Vagina (tissue), 2 donors: ENCODE measurements around the gene CLIP4. TPM values are rescaled to one million over a fixed set of nuclear protein-coding genes. Genes with fewer than 3 reads are reported as not detected.

ENCODE experiments used
- DNase-seq, 2 donors: peaks; one replicate each; pipeline ENCODE4 v3.0.0-alpha.2; 2017; ENCODE audit errors: extremely low spot score in 2 of 2
- H3K27ac ChIP-seq: fragments of 200-600 bp; sonication (generic); one replicate; pipeline ENCODE4 v1.5.1; 2019
- H3K27me3 ChIP-seq: fragments of 200-600 bp; sonication (generic); one replicate; pipeline ENCODE4 v1.5.1; 2019
- H3K36me3 ChIP-seq, 2 donors: fragments of 200-600 bp; sonication (generic); one replicate each; pipeline ENCODE4 v1.5.1; 2017 to 2019
- H3K4me1 ChIP-seq: fragments of 200-600 bp; sonication (generic); one replicate; pipeline ENCODE4 v1.5.1; 2019
- H3K4me3 ChIP-seq, 2 donors: fragments of 200-600 bp; sonication (generic); 1 replicate in 1 of 2; 2 replicates in 1 of 2; pipeline ENCODE4 v1.5.1; 2016 to 2019
- H3K9me3 ChIP-seq: fragments of 200-600 bp; sonication (generic); one replicate; pipeline ENCODE4 v1.5.1; 2019
- CTCF ChIP-seq, 3 experiments: fragments of 450-650 bp in 2 of 3; fragments of 200-600 bp in 1 of 3; sonication (generic) in 1 of 3; IDR thresholded peaks; one replicate each; pipeline ENCODE4 v1.5.1; 2017 to 2019; ENCODE audit warnings: antibody characterized with exemption in 3 of 3, mild to moderate bottlenecking in 2 of 3, moderate library complexity in 2 of 3
- POLR2A ChIP-seq, 2 donors: fragments of 450-650 bp; IDR thresholded peaks; one replicate each; pipeline ENCODE4 v1.6.1; 2017; ENCODE audit warnings: antibody characterized with exemption in 2 of 2, mild to moderate bottlenecking in 2 of 2, moderate library complexity in 2 of 2
- POLR2AphosphoS5 ChIP-seq, 2 donors: sonication (generic); formaldehyde crosslinking; IDR thresholded peaks; one replicate each; pipeline ENCODE4 v1.9.0; 2017; ENCODE audit warnings: antibody characterized with exemption in 2 of 2, mild to moderate bottlenecking in 2 of 2, low read depth in 1 of 2; ENCODE audit not compliant: insufficient read depth in 1 of 2
- intact Hi-C: fragments of 100-400 bp; cut with DNase I; formaldehyde crosslinking; loops from one replicate; pipeline ENCODE4 v1.15.1; 2023
- total RNA-seq: library from RNA; depleted of rRNA; stranded (reverse); fragments of >200 nt; gene quantifications from one replicate; pipeline ENCODE4 v1.2.3, GENCODE V29; 2016

The CLIP4 gene
- total RNA-seq, 1 donor from 2014 or later = 63.1 TPM

DNA sequence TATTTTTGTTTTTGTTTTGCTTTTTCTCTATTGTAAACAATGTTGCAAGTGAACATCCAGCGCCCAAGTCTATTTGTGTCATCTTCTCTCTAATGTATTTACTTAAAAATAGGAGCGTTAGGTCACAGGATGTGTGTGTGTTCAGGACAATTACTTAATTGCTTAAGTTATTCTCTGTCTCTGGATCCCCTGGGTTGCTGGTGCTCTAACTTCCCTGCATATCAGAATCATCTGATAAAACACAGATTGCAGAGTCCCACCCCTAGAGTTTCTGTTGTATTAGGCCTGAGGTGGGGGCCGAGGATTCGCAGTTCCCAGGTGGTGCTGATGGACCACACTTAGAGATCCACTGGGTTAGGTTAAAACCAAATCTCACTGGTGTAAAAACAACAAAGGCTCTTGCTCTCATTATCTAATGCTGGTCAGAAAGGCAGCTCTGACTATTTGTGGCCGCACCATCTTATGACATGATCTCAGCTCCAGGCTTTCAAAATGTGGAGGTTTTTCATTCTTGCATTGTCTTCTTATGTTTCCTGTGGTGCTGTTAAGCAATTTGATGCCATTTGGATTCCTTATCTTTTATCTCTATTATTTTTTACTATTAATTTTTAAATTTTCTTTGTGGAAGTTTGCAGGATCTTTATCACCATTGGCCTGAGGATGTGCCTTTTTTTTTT, 87.7 kb downstream of the CLIP4 start:
- TF ChIP-seq POLR2A (IDR thresholded peaks at IDR 0.05) (no peak), CTCF (IDR thresholded peaks at IDR 0.05) (no peak), POLR2AphosphoS5 (IDR thresholded peaks at IDR 0.05; ENCODE audit: insufficient read depth in 1 of 2, low read depth in 1 of 2) (no peak)

GRCh38 chr2:29206941-29207340, 91.7 kb downstream of the CLIP4 start:
- TF ChIP-seq POLR2A (IDR thresholded peaks at IDR 0.05) (no peak), POLR2AphosphoS5 (IDR thresholded peaks at IDR 0.05; ENCODE audit: insufficient read depth in 1 of 2, low read depth in 1 of 2) (no peak), CTCF (IDR thresholded peaks at IDR 0.05) (no peak)
- no peak overlapping the region for H3K4me3 ChIP-seq
- no peak overlapping the region for H3K27ac ChIP-seq
- no peak for DNase-seq
- intact Hi-C loops = no loop called here
- H3K9me3 ChIP-seq = no peaks in the 10 kb centered on the region
- H3K27me3 ChIP-seq = no peaks in the 10 kb centered on the region
- H3K4me1 ChIP-seq = no peaks in the 10 kb centered on the region
- no peaks in the 10 kb centered on the region for H3K36me3 ChIP-seq

More for the DNA sequence above, 87.7 kb downstream of the CLIP4 start:
- Histone ChIP-seq H3K36me3 (no peaks in the 10 kb centered on the region), H3K27me3 (no peaks in the 10 kb centered on the region), H3K4me3 (no peak overlapping the region), H3K27ac (no peak overlapping the region), H3K9me3 (no peaks in the 10 kb centered on the region), H3K4me1 (no peaks in the 10 kb centered on the region)
- DNase-seq = no peak
- intact Hi-C loops = no loop called here

DNA sequence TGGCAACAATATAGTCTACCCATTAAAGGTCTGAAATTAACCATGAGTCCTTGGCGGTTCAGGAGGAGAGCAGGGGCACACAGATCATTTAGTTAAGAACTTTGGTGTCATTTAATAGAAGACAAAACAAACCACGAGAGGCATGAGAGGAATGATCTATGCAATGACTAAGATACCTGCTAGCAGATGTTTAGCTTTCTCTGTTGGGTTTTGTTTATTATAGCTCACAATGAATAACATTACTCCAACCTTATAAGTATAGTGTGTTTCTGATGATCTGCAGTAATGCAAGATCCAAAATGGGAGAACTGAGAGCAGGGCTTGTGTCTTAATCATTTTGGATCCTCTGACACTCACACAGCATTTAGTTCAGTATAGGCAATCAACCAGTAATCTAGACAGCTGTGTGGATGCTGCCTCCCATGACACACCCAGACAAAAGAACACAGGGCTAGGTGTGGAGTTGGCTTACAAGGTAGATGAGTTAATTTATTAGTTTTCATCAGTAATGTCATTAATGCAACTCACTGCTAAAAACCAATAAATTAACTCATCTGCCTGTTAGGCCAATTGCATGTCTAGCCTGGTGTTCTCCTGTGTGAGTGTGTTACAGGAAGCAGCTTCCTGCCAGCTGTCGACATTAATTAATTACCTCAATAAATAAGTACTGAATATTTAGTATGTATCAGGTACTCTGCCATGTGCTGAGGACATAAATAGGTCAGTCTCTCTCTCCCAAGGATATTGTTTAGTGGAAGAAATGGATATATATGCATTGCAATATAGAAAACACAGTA, 92.3 kb downstream of the CLIP4 start:
- intact Hi-C loops = no loop called here
- no peak overlapping the region for H3K27ac ChIP-seq
- H3K9me3 ChIP-seq = no peaks in the 10 kb centered on the region
- no peak overlapping the region for H3K4me3 ChIP-seq
- TF ChIP-seq CTCF (IDR thresholded peaks at IDR 0.05) (no peak), POLR2AphosphoS5 (IDR thresholded peaks at IDR 0.05; ENCODE audit: insufficient read depth in 1 of 2, low read depth in 1 of 2) (no peak), POLR2A (IDR thresholded peaks at IDR 0.05) (no peak)
- H3K27me3 ChIP-seq = no peaks in the 10 kb centered on the region
- no peaks in the 10 kb centered on the region for H3K36me3 ChIP-seq
- no peaks in the 10 kb centered on the region for H3K4me1 ChIP-seq
- no peak for DNase-seq

GRCh38 chr2:29209551-29209950, 94.3 kb downstream of the CLIP4 start:
- DNase-seq = no peak
- no peak overlapping the region for H3K4me3 ChIP-seq
- no peak overlapping the region for H3K27ac ChIP-seq
- no peaks in the 10 kb centered on the region for H3K9me3 ChIP-seq
- H3K4me1 ChIP-seq = no peaks in the 10 kb centered on the region
- H3K27me3 ChIP-seq = no peaks in the 10 kb centered on the region
- intact Hi-C loops = no loop called here
- no peak for TF ChIP-seq POLR2A (IDR thresholded peaks at IDR 0.05)
- no peak for TF ChIP-seq CTCF (IDR thresholded peaks at IDR 0.05)
- TF ChIP-seq POLR2AphosphoS5 (IDR thresholded peaks at IDR 0.05; ENCODE audit: insufficient read depth in 1 of 2, low read depth in 1 of 2) = no peak
- no peaks in the 10 kb centered on the region for H3K36me3 ChIP-seq

GRCh38 chr2:29212009-29212408, 96.8 kb downstream of the CLIP4 start:
- H3K27me3 ChIP-seq = no peaks in the 10 kb centered on the region
- H3K4me3 ChIP-seq = no peak overlapping the region
- intact Hi-C loops = no loop called here
- DNase-seq = no peak
- no peak overlapping the region for H3K27ac ChIP-seq
- H3K4me1 ChIP-seq = no peaks in the 10 kb centered on the region
- H3K36me3 ChIP-seq = no peaks in the 10 kb centered on the region
- no peaks in the 10 kb centered on the region for H3K9me3 ChIP-seq
- no peak for TF ChIP-seq POLR2A (IDR thresholded peaks at IDR 0.05)
- TF ChIP-seq POLR2AphosphoS5 (IDR thresholded peaks at IDR 0.05; ENCODE audit: insufficient read depth in 1 of 2, low read depth in 1 of 2) = no peak
- no peak for TF ChIP-seq CTCF (IDR thresholded peaks at IDR 0.05)
